ENCODE measurements around the gene RPS6KA2. TPM values are rescaled to one million over a fixed set of nuclear protein-coding genes. Genes with fewer than 3 reads are reported as not detected.
A peak's percentile ranks its signal among the peaks of the same experiment; 100 is the strongest.
"Not testable (repeated sequence)": the region's sequence is repeated elsewhere in the genome, so short reads cannot be mapped to it uniquely, and the experiment has no call there.

The RPS6KA2 gene
- polyA plus RNA-seq, 4 donors, result 30.6 to 35.7 (median 34.4) TPM

- no peak for DNase-seq (ENCODE audit: low read depth in 4 of 4, low spot score in 3 of 4)
Observed at GRCh38 chr6:166388290-166389004, 238.6 kb downstream of the RPS6KA2 start.

- DNase-seq (ENCODE audit: low read depth in 4 of 4, low spot score in 3 of 4), result no peak
Observed at GRCh38 chr6:166387642-166388289, 239.3 kb downstream of the RPS6KA2 start.

- not testable (repeated sequence) for DNase-seq (ENCODE audit: low read depth in 4 of 4, low spot score in 3 of 4)
Observed at GRCh38 chr6:166387098-166387497, 240.0 kb downstream of the RPS6KA2 start.

DNA sequence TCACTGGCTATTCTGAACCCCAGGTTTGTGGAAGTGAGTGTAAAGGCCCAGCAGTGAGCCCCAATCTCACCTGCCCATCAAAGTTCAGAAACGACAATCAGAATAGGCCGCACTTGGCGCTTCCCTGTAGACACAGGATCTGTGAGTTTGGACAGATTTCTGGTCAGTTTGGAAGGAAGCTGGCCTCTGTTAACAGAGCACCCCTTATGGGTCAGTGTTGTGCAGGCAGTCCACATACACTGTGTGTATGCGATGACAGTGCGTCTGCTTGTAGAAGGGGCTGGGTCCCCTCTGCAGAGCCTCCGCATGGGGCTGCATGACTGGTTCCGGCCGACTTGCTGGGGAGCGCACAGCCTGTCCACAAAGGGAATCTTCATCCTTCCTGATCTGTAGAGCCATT lies 240.9 kb downstream of the RPS6KA2 start:
- no peak for DNase-seq (ENCODE audit: low read depth in 4 of 4, low spot score in 3 of 4)

DNA sequence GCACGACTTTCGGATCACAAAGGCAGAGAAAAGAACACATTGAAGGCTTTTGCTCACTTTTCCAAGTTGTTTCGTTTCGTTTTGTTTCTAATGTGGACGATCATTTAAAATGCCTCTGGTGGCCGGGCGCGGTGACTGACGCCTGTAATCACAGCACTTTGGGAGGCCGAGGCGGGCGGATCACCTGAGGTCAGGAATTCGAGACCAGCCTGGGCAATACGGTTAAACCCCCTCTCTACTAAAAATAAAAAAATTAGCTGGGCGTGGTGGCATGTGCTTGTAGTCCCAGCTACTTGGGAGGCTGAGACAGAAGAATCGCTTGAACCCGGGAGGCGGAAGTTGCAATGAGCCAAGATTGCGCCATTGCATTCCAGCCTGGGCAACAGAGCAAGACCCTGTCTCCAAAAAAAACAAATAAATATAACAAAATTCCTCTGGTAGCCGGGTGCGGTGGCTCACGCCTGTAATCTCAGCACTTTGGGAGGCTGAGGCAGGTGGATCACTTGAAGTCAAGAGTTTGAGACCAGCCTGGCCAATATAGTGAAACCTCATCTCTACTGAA lies 243.2 kb downstream of the RPS6KA2 start:
- not testable (repeated sequence) for DNase-seq (ENCODE audit: low read depth in 4 of 4, low spot score in 3 of 4)

GRCh38 chr6:166382933-166383801 lies 243.9 kb downstream of the RPS6KA2 start, which contains the start of gene MPC1:
Gene MPC1 (minus strand): TSS chr6:166382940. CDS start chr6:166382876, 64 bp downstream.
- DNase-seq (ENCODE audit: low read depth in 4 of 4, low spot score in 3 of 4), result peak; percentile 88 to 93 (median 90)

DNA sequence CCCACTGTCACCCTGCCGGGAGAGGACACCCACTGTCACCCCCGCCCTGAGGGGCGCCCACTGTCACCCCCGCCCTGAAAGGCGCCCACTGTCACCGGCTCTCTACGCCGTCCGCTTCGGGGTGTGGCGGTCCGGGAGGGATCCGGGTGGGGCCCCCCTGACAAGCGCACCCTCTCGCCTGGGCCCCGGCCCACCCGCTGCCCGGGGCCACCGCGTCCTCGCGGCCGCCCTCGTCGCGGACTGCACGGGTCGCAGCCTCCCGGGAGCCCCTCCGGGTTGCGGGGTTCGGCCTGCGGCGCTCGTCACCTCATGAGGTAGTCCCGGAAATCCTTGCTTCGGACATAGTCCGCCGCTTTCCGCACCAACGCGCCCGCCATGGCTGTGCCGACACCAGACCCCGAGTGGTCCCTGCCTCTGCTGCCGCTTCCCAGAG lies 244.5 kb downstream of the RPS6KA2 start:
- DNase-seq (ENCODE audit: low read depth in 4 of 4, low spot score in 3 of 4), result no peak

- peak in 2 of 4 donors; percentile 39 to 58 for DNase-seq (ENCODE audit: low read depth in 4 of 4, low spot score in 3 of 4)
Observed at GRCh38 chr6:166381733-166382499, 245.1 kb downstream of the RPS6KA2 start.

DNA sequence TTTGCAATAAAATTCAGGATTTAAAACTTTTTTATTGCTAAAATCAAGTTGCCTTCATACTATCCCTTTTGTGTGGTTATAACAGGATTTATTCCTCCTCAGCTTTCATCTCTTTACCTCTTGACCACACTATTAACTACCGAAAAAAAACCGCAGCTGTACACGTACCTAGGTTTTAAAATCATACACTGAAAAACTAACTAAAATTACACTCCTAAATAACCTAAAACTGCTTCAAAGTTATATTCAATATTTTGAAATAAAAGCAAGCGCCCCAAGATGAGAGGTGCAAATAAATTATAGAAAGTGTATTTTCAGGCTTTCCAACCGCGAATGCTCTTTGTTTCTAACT lies 245.7 kb downstream of the RPS6KA2 start:
- no peak for DNase-seq (ENCODE audit: low read depth in 4 of 4, low spot score in 3 of 4)

DNA sequence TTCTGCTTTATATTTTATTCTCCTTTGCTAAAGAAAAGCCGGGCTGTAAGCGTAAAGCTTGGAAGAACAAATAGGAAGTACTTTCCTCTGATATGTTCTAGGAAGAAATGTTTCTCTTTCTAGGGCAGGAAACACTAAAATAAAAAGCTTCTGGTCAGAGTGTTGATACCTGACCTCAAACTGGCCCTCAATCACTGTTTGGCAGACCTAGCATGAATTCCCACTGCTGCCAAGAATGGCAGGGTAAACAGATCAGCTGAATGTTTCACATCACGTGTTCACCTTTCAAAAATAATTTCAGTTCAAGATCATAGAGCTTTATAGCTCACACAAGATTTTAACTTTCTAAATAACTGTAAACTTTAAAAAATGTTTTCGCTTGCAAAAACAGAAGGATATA lies 247.3 kb downstream of the RPS6KA2 start:
- no peak for DNase-seq (ENCODE audit: low read depth in 4 of 4, low spot score in 3 of 4)

DNA sequence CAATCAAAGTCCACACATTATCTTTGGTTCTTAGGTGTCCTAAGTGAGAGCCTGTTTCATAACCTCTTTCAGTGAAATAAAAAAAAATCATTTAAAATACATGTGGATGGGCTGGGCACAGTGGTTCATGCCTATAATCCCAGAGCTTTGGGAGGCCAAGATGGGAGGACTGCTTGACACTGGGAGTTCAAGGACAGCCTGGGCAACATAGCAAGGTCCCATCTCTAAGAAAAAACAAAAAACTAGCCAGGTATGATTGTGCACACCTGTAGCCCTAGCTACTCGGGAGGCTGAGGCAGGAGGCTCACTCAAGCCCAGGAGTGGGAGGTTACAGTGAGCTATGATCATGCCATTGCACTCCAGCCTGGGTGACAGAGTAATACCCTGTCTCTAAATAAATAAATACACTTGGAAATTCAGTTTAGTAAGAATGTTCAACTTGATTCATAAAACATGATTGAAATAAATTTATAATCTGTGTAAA lies 247.9 kb downstream of the RPS6KA2 start:
- no peak for DNase-seq (ENCODE audit: low read depth in 4 of 4, low spot score in 3 of 4)

DNA sequence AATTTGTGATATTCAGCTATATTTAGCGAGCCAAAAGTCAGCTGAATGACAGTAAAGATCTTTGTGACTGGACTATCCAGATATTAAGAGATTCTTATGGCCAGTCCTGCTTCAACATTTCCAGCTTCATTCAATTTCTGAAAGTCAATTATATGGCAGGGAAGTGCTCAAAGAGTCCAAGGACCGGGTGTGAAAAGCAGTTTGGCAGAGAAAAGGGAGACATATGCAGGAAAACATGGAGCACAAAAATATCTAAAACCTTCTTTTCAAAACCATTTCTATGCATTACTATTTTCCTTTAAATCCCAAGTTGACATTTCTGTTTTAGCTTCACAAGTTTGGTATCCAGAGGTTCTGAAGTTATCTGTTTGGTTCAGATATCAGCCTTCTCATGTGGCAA lies 249.3 kb downstream of the RPS6KA2 start:
- no peak for DNase-seq (ENCODE audit: low read depth in 4 of 4, low spot score in 3 of 4)

DNA sequence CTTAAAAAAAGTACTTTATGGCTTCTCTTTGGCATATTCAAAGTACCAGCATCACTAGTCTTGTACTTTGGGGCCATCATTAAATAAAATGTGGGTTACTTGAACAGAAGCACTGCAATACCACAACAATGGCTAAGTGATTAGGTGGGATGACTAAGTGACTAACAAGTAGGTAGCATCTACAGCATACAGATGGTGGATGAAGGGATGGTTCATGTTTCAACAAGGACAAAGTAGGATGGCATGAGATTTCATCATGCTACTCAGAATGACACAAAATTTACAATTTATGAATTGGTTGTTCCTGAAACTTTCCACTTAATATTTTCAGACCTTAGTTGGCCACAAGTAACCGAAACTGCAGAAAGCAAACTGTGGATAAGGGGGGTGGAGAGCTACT lies 252.0 kb downstream of the RPS6KA2 start:
- DNase-seq (ENCODE audit: low read depth in 4 of 4, low spot score in 3 of 4), result no peak

- DNase-seq (ENCODE audit: low read depth in 4 of 4, low spot score in 3 of 4), result no peak
Observed at GRCh38 chr6:166370489-166370888, 256.6 kb downstream of the RPS6KA2 start.

DNA sequence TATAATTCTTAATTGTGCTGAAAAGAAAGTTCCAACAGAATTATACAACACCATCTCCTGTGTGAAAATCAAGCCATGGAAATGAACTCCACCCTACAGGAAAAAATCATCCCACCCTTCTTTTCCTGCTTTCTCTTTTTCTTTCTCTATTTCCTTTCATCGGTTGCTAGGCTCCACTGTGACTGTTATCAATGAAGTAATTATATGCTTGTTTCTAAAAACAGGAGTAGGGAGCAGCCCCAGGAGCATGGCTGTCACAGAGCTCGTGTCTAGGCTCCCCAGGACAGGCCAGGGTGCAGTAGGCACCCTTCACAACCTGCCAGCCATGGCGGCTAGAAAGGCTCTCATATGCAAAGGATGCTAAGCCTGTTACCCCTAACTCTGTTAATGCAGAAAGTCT lies 257.3 kb downstream of the RPS6KA2 start:
- no peak for DNase-seq (ENCODE audit: low read depth in 4 of 4, low spot score in 3 of 4)

DNA sequence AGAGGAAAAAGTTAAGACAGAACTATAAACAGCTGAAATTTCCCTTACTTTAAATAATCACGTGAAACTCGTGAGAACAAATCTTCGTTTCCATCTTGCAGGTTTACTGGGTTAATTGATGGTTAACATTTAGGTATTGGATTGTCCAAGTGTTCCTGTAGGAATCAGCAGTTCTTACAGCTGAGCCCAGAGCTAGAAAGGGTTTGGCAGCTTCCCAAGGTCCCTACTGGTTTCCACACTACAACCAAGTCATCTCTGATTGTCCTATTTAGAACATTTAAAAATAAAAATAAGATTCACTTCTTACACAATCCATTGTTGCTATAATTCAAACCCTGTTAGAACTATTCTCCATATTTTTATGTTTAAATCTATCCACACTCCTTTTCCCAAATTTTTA lies 260.1 kb downstream of the RPS6KA2 start:
- no peak for DNase-seq (ENCODE audit: low read depth in 4 of 4, low spot score in 3 of 4)

DNA sequence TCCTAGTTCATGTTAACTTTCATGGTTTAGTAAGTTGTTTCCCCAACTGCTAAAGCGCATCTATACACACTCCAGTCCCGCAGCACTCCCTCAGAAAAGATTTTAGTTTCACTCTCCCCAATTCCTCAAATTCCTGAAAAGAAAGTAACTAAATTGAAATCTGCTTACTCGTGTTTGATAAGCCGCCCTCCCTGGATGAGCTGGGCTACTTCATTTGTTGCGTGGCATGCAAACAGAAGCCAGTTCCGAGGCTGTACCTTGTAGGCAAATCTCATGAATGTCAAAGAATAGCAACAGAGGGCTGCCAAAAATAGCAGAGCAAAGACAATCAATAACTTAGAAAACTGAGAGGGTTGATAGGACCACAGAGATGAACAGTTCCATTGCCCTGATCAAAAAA lies 261.2 kb downstream of the RPS6KA2 start:
- no peak for DNase-seq (ENCODE audit: low read depth in 4 of 4, low spot score in 3 of 4)

GRCh38 chr6:166365221-166365620 lies 261.8 kb downstream of the RPS6KA2 start:
- DNase-seq (ENCODE audit: low read depth in 4 of 4, low spot score in 3 of 4), result no peak

DNA sequence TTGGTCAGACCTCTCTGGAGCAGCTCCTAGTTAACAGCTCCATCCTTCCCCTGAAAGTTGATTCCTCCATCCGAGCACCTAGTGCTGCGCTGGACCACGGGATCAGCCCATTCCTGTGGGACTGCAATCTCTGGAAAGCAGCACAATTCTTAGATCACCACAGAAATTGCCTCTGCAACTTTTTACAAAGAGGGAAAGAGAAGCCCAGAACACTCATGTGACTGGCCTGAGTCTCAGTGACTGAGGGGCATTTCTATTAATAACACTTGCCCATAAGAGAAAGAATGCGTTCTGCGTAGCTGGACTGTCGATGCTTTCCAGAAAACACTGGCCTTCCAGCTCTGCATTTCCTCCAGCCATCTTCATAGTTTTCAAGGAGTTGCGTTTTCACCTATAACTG lies 262.6 kb downstream of the RPS6KA2 start:
- no peak for DNase-seq (ENCODE audit: low read depth in 4 of 4, low spot score in 3 of 4)

DNA sequence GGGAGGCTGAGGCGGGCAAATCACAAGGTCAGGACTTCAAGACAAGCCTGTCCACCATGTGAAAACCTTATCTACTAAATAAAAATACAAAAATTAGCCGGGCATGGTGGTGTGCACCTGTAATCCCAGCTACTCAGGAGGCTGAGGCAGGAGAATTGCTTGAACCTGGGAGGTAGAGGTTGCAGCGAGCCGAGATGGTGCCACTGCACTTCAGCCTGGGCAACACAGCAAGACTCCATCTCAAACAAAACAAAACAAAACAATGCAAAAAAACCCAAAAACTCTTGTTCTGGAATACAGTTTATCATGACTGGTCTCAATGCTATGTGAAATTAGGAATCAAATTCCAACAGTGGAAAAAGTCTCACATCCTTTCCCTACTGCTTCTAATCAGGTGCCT lies 264.6 kb downstream of the RPS6KA2 start:
- DNase-seq (ENCODE audit: low read depth in 4 of 4, low spot score in 3 of 4), result not testable (repeated sequence)
